ENCODE data around the gene FBXL5.

FBXL5 gene

DNA sequence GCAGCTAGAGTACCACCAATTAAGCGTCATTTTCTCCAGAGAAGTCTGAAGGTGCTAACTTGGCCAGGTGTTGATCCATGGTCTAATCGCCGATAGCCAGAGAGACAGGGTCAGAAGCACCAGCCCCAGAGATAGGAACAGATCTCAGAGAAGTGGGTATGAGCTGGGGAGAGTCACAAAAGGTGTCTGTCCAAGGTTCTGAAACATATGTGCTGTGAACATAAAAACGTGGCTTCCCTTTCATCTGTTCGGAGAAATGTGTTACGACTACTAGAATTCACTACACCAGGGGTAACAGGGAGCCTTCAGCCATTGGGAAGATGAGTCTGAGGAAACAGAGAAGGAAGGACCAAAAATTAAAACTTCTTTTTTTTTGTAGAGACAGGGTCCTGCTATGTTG is 91.3 kb downstream of the FBXL5 start:
- in situ Hi-C loops (cut with MboI; ENCODE audit: low sequenced_read_pairs) = no loop called here

DNA sequence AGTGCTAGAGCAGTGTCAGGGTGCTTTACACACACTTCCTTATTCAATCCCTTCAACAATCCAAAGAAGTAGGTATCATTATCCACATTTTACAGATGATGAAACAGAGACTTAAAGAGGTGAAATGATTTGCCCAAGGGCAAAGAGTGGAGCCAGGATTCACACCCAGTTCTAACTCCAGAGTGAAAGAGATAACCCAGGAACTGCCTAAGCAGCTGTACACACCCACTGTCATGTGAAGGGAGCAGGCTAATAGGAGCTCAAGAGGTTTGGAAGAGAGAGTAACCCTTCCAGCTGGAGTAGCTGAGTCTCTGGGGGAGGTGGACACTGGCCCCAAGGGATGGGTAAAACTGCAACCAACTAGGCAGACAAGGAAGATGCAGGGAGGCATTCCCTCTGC is 92.5 kb downstream of the FBXL5 start:
- in situ Hi-C loops (cut with MboI; ENCODE audit: low sequenced_read_pairs) = no loop called here

DNA sequence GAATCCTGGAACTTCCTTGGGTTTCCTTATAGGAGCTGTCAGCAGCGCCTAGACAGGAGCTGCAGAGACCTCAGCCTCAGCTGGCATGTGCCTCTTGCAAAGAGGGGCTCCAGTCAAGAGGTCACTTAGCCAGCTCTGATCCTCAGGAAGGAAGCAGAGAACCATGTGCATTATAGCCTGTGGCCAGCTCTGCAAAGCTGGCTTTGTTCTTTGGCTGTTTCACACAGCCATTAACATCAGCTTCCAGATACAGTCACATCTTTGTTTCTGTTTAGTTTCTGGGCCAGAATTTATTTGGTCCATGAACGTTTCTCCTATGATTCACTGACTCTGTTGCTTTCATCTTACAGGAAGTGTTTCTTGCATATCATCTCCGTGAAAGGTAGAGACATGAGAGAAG is 93.0 kb downstream of the FBXL5 start:
- in situ Hi-C loops (cut with MboI; ENCODE audit: low sequenced_read_pairs) = no loop called here

DNA sequence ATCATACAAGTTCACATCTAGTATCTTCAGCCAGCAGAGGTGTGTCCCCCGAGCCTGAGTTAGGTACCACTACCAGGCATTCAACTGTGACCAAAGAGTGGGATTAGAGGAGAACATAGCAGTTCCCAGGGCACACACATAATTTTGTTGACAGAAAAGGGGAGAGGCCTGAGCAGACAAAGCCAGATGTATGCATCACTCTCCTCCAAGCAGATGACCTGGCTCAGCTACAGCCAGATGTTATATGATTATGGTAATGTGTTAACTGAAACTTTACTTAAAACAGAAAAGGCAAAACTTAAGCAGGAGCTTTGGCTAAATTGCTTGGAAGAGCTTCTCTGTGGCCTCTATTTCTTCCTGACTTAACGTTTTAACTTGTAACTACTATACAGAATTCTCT is 96.6 kb downstream of the FBXL5 start:
- in situ Hi-C loops (cut with MboI; ENCODE audit: low sequenced_read_pairs) = no loop called here

DNA sequence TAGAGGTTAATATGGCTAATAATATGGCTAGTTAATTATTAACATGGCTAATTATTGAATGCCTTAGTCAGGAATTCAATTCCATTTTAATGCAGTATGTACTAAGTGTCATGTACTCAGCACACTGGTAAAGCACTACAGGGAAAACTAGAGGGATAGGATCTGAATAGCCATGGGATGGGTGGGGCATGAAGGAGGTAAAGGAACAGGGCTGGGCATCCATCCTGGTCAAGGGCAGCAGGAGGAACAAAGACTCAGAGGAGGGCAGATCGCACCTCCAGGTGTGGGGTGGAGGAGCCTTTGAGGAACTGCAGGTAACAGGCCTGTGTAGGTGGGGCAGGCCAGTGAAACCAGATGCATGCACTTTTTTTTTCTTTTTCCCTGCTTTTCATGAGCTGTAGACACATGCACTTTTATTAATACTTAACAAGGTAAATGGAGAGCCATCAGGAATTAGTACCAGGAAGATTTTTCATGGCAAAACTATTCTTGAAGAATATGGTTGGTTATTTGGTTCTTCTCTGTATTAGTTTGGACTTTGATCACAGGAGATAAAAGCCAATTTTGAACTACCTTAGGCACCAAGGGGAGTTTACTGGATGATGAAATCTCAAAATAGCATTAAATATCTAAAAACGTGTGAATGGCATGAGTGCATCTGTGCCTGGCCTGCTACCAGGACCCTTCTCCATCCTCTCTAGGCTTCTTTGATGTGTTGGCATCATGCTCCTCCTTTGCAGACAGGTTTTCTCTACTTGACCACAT is 97.2 kb downstream of the FBXL5 start:
- in situ Hi-C loops (cut with MboI; ENCODE audit: low sequenced_read_pairs) = no loop called here

DNA sequence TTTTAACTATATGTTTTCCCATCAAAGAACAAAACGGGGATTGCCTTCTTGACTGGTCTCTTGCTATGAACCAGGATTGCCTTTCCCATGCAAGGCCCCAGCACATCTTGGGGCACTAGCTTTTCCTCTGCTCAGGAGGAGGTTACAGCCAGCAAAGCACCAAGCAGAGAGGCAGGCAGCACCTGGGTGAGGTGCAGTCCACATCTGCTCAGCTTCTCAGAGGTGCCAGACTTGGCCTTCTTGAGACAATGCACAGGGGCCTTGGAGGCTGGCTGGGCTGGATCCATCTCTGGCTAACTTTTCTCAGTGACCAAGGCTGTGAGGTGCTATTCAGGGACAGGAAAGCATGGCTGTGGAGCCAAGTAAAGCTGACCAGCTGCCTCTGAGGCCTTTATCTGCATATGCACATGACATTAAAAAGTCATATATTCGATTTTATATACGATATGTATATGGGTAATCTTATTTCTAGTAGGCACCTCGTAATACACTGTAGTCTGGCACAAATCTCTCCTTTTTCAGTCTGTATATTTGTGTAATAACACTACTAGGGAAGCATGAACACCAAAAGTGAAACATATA is 98.6 kb downstream of the FBXL5 start:
- in situ Hi-C loops (cut with MboI; ENCODE audit: low sequenced_read_pairs) = no loop called here

Data from HL-60/S4 treated with phorbol 12-myristate 13-acetate at 8.2 ng/mL for 4 days and 3 days (cell line).